Stimulated activated CD4-positive, alpha-beta T cell treated with anti-CD3 and anti-CD28 coated beads, Interleukin-2, amount 100 ng/mL, for 48 hours (primary cell): ENCODE data around the gene CCDC183.
A peak's percentile ranks its signal among the peaks of the same experiment; 100 is the strongest.
"Not testable (repeated sequence)": the region's sequence is repeated elsewhere in the genome, so short reads cannot be mapped to it uniquely, and the experiment has no call there.

Experiments used
- DNase-seq, 2 donors: peaks; one replicate each; pipeline ENCODE4 v3.0.0-alpha.2; 2020

The CCDC183 gene

DNA sequence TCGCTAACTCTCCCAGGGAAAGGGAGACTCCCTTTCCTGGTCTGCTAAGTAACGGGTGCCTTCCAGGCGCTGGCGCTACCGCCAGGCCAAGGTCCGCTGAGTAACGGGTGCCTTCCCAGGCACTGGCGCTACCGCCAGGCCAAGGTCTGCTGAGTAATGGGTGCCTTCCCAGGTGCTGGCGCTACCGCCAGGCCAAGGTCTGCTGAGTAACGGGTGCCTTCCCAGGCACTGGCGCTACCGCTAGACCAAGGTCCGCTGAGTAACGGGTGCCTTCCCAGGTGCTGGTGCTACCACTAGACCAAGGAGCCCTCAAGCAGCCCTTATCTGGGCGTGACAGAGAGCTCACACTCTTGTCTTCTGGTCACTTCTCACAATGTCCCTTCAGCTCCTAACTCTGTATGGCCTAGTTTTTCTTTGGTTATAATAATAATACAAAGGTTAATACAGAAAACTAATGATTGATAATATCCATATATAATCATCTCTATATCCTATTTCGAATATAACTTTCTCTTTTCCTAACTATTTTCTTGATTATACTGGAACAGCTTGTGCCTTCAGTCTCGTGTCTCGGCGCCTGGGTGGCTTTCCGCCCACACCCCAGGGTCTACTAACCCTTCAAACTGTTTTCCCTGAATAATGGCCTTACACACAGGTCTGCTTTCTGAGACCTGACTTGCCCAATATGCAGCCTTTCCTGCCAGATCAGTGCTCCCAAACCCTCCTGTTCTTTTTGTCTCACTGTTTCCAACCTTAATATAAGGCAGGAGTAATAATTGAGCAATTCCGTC is 10.4 kb upstream of the CCDC183 start:
- not testable (repeated sequence) for DNase-seq

DNA sequence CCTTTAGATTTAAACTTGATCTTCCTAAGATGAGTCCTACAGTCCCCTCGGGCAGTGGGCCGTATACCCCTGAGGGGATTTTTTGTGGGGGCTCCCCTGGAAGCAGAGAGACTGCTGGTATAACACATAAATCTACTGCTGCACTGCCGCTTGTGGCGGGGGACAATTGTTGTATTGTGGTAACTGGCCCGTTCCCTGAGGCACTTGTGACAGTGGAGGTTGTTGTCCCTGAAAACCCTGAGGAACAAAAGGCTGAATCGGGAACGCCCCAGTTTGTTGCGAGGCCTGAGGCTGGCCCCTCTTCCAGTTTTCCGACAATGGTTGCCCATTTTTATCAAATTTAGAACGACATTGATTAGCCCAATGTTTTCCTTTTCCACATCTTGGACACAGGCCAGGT is 9.7 kb upstream of the CCDC183 start:
- DNase-seq = no peak

DNA sequence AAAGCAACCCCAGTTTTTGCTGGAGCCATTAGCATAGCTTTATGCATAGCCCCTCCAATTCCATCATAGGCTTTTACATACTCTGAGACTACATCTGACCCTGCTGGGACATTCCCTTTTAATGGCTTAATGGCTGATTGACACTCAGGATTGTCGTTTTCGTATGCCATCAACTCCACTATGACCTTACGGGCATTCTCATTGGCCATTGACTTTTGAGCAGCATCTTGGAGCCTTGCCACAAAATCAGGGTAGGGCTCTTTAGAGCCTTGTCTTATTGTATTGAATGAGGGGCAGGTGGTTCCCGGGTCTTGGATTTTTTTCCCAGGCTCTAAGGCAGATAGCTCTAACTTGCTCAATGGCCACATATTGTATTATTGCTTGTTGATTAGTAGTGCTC is 9.2 kb upstream of the CCDC183 start:
- DNase-seq = not testable (repeated sequence)

GRCh38 chr9:136787690-136788400 is 8.3 kb upstream of the CCDC183 start:
- peak; percentile 70 to 73 for DNase-seq

DNA sequence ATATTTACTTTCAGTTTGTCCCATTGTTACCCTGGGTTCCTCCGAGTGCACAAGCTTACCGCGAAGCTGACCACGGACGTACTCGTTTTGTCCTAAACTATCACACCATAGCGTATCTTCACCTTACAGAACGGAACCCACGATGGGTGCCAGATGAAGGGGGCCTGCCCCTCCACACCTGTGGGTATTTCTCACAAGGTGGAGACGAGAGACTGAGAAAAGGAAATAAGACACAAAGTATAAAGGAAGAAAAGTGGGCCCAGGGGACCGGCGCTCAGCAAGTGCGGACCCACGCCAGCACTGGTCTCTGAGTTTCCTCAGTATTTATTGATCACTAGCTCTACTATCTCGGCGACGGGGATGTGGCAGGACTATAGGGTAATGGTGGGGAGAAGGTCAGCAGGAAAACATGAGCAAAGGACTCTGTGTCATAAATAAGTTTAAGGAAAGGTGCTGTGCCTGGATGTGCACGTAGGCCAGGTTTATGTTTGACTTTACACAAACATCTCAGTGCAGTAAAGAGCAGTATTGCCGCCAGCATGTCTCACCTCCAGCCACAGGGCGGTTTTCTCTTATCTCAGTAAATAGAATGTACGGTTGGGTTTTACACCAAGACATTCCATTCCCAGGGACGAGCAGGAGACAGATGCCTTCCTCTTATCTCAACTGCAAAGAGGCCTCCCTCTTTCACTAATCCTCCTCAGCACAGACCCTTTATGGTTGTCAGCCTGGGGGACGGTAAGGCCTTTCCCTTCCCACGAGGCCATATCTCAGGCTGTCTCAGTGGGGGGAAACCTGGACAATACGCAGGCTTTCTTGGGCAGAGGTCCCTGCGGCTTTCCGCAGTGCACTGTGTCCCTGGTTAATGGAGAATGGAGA is 7.3 kb upstream of the CCDC183 start:
- not testable (repeated sequence) for DNase-seq

GRCh38 chr9:136789523-136789937 is 6.6 kb upstream of the CCDC183 start:
- no peak for DNase-seq

DNA sequence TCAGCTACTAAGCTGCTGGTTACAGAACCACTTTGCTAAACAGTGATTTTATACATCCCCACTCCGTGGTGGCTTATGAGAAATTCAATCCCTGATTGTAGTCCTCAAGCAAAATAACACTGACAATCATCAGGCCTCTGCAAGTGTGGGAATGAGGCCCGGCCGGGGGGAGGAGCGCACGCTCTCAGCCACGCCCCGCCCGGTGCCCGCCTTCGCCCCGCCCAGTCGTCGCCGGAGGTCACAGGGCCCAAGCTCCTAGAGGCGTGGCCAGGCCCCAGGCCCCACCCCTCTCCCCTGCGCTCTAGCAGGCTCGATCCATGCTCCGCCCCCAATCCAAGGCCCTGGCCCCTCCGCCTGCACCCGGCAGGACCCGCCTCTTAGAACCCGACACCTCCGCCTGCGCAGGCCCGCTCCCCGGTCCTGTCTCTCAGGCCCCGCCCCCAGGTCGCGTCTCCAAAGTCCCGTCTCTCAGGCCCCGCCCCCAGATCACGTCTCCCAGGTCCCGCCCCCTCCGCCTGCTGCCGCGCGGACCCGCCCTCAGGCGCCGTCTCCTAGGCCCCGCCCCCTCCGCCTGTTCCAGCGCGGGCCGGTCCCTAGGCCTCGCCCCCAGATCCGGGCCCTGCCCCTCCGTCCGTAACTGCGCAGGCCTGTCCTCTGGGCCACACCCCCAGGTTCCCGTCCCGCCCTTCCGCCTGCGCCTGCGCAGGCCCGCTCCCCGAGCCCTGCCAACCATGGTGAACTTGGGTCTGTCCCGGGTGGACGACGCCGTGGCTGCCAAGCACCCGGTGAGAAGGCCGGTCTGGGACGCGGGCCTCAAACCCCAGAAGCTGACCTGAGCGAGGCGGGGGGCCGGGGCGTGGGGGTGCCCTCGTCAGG is 5.3 kb upstream of the CCDC183 start, which contains the start of gene TMEM141:
Gene TMEM141, plus strand, starts transcription at position 705 of the 876 bp plus-strand sequence. Its CDS starts 27 bp downstream, at position 732.
- peak; percentile 100 for DNase-seq

DNA sequence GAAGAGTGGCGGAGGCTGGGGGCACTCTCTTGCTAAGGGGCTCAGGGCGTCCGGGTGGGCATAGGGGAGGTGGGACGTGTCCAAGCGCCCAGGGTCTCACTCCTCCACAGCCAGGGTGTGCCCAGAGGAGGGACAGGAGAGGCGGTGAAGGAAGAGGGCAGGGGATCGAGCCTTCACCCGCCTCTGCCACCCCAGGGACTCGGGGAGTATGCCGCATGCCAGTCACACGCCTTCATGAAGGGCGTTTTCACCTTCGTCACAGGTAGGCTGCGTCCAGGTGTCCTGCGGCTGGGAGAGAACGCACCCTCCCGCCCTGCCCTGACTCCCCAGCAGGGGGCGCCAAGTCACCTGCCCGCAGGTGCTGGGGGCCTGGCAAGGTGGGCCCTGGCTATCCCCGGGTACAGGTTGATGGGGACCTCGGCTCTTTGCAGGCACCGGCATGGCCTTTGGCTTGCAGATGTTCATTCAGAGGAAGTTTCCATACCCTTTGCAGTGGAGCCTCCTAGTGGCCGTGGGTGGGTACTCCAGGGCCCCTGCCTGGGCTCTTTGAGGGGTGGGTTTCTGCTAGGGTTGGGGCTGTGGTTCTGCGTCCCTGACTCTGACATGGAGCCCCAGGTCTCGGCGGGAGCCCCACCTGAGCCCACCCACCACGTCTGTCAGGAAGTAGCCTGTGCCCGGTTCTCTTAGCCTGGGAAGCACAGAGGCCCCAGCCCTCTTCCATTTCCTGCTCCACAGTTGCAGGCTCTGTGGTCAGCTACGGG is 4.4 kb upstream of the CCDC183 start:
- peak; percentile 50 to 66 for DNase-seq

DNA sequence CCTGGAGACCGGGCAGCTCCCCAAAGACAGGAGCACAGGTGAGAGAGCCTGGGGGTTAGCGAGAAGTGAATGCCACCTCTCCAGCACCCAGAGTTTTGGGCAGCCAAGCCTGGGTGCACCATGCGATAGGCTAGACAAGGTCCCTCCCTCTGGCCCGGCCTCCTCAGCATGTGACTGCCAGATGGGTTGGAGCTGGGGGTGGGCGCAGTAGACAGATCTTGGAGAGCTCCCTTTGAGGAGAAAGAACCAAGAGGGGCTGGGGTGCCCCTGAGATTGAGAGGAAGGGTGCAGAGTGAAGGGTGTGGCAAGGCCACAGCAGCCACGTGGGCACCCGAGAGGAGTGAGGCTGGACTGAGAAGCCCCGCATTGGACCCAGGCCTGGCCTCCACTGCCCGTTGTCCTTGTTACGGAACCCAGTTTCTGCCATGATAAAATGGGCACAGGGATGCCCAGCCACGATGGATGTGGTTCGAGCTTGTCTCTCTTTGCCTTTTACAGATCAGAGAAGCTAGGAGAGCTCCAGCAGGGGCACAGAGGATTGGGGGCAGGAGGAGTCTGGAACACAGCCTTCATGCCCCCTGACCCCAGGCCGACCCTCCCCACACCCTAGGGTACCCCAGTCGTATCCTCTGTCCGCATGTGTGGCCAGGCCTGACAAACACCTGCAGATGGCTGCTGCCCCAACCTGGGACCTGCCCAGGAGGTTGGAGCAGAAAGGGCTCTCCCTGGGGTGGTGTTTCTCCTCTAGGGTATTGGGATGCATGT is 3.6 kb upstream of the CCDC183 start:
- no peak for DNase-seq

GRCh38 chr9:136793086-136793946 is 2.8 kb upstream of the CCDC183 start:
- DNase-seq = no peak

GRCh38 chr9:136794281-136794999 is 1.7 kb upstream of the CCDC183 start:
- DNase-seq = no peak

GRCh38 chr9:136795000-136795348 is 1.2 kb upstream of the CCDC183 start:
- no peak for DNase-seq

DNA sequence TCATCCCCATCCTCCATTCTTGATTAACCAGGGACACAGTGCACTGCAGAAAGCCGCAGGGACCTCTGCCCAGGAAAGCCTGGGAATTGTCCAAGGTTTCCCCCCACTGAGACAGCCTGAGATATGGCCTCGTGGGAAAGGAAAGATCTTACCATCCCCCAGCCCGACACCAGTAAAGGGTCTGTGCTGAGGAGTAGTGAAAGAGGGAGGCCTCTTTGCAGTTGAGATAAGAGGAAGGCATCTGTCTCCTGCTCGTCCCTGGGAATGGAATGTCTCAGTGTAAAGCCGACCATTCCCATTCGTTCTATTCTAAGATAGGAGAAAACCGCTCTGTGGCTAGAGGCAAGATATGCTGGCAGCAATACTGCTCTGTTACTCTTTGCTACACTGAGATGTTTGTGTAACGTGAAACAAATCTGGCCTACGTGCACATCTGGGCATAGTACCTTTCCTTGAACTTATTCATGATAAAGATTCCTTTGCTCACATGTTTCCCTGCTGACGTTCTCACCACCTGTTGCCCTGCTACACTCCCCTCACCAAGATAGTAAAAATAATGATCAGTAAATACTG is 723 bp downstream of the CCDC183 start:
- not testable (repeated sequence) for DNase-seq

DNA sequence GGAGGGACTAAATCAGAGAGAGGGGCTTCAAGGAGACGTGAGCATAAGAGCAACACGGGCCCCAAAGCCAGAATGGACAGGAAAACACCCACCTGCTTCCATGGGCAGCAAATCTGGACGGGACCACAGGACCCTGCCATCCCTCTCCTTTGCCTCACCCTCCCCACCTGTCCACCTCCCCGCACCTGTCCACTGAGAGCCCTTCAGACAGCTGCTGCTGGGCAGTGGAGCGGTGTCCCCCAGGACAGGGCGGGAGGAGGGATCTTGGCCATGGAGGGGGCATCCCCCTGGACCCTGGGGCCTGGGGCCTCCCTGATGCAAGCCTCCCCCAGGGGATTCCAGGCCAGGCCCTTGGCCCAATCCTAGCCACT is 2.6 kb downstream of the CCDC183 start:
- no peak for DNase-seq

- no peak for DNase-seq
Observed at GRCh38 chr9:136799079-136799853, 3.1 kb downstream of the CCDC183 start.

DNA sequence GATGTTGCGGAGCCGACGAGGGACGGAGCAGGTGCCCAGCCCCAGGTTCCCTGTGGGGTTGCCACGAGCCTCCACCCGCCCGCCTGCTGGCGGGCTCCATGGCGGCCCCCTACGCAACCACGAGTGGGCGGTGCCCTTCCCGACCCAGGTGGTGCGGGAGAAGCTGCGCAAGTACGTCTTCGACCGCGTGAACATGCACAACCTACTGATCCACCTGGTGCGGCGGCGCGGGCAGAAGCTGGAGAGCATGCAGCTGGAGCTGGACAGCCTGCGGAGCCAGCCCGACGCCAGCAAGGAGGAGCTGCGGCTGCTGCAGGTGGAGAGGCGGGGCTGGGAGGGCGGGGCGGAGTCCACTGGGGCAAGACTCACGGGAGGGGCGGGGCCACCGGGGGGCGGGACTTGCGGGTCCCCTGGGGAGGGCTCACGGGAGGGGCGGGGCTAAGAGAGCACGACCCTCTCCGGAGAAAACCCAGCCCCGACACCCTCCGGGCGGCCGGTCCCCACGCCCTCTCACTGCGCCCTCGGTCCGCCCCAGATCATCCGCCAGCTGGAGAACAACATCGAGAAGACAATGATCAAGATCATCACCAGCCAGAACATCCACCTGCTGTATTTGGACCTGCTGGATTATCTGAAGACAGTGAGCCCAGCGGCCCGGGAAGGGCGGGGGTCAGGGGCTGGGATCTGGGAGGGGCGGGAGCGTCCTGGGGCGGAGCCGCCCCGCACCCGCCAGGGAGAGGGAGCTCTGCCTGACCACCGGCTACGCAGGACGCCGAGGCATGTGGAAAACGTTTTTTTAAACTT is 3.9 kb downstream of the CCDC183 start:
- DNase-seq = peak; percentile 80 to 92

DNA sequence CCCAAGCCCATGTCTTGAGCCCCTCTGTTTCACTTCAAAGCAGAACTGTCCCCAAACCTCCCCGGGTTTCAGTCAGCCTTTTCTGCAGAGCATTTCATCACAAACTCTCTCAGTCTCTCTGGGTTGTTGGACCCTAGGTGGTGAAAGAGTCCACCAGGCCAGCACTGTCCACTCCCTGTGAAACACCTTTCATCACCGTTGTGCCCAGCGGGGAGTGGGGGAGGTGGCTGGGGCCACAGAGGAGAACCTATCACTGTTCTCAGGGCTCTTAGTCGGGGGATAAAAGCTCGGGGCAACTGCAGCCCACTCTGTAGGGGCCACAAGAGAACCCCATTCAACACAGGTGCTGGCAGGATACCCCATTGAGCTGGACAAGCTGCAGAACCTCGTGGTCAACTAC is 6.2 kb downstream of the CCDC183 start:
- DNase-seq = no peak
